Testis (tissue), 3 donors: ENCODE measurements around the gene CXXC5. TPM values are rescaled to one million over a fixed set of nuclear protein-coding genes. Genes with fewer than 3 reads are reported as not detected.

Source experiments
- DNase-seq: peaks from one replicate; pipeline ENCODE4 v3.0.0-alpha.2; 2019
- H3K27ac ChIP-seq, 2 donors: fragments of 200-600 bp; sonication (generic); one replicate each; pipeline ENCODE4 v1.5.1; 2019
- H3K27me3 ChIP-seq: fragments of 200-600 bp; sonication (generic); one replicate; pipeline ENCODE4 v1.5.1; 2019
- H3K36me3 ChIP-seq: fragments of 200-600 bp; sonication (generic); one replicate; pipeline ENCODE4 v1.5.1; 2017; ENCODE audit warnings: low read depth; ENCODE audit errors: missing control alignments
- H3K4me1 ChIP-seq: fragments of 200-600 bp; sonication (generic); one replicate; pipeline ENCODE4 v1.5.1; 2019
- H3K4me3 ChIP-seq, 2 donors: fragments of 200-600 bp; sonication (generic); one replicate each; pipeline ENCODE4 v1.5.1; 2017 to 2019
- H3K9me3 ChIP-seq: fragments of 200-600 bp; sonication (generic); one replicate; pipeline ENCODE4 v1.5.1; 2017
- CTCF ChIP-seq, 3 experiments: fragments of 450-650 bp in 2 of 3; fragments of 200-600 bp in 1 of 3; sonication (generic) in 1 of 3; IDR thresholded peaks; one replicate each; pipeline ENCODE4 v1.5.1; 2016 to 2019; ENCODE audit warnings: antibody characterized with exemption in 3 of 3, mild to moderate bottlenecking in 2 of 3, moderate library complexity in 1 of 3
- POLR2A ChIP-seq: fragments of 450-650 bp; IDR thresholded peaks from one replicate; pipeline ENCODE4 v1.6.1; 2017; ENCODE audit warnings: antibody characterized with exemption, mild to moderate bottlenecking, moderate library complexity
- WGBS, 2 donors: methylation state at CpG; one replicate each; pipeline ENCODE4 v1.1.5; 2018; 5-methylcytosine and 5-hydroxymethylcytosine counted together
- intact Hi-C: fragments of 100-400 bp; cut with DNase I; formaldehyde crosslinking; loops from one replicate; pipeline ENCODE4 v1.15.1; 2023; ENCODE audit warnings: low total_unique reads
- polyA plus RNA-seq: library from polyadenylated mRNA; stranded (reverse); fragments of 350-450 nt; fragmentation: Illumina TruSeq; extraction: RNeasy Lipid Tissue Mini Kit (QIAGEN cat#74804); gene quantifications from one replicate; pipeline ENCODE4 v1.2.3, GENCODE V29; 2014; ENCODE audit warnings: low read depth, low replicate concordance; ENCODE audit not compliant: insufficient read depth
- total RNA-seq, 2 donors: library from RNA; depleted of rRNA; stranded (reverse); fragments of >200 nt; gene quantifications; one replicate each; pipeline ENCODE4 v1.2.3, GENCODE V29; 2016

CXXC5 gene
- total and polyA plus RNA-seq, 3 donors from 2014 or later = 71.1 to 94.7 (median 78.3) TPM

GRCh38 chr5:139640421-139641115 is 7.6 kb upstream of the CXXC5 start:
- Histone ChIP-seq H3K27ac (no peak overlapping the region), H3K9me3 (no peaks in the 10 kb centered on the region), H3K27me3 (no peaks in the 10 kb centered on the region), H3K4me1 (peaks cover 38% of the 10 kb centered on the region), H3K36me3 (no peaks in the 10 kb centered on the region), H3K4me3 (no peak overlapping the region)
- intact Hi-C loops = no loop called here
- TF ChIP-seq POLR2A = no peak
- TF ChIP-seq CTCF (IDR thresholded peaks at IDR 0.05) = no peak
- WGBS, 2 donors = 89 to 91% methylated on average over 4 to 13 of the region's 13 CpGs
- peak; percentile 10 for DNase-seq

GRCh38 chr5:139641116-139642080 is 6.8 kb upstream of the CXXC5 start:
- no peak for TF ChIP-seq CTCF (IDR thresholded peaks at IDR 0.05)
- TF ChIP-seq POLR2A = no peak
- Histone ChIP-seq H3K9me3 (no peaks in the 10 kb centered on the region), H3K4me1 (peaks cover 30% of the 10 kb centered on the region), H3K36me3 (no peaks in the 10 kb centered on the region), H3K27ac (no peak overlapping the region), H3K27me3 (no peaks in the 10 kb centered on the region), H3K4me3 (no peak overlapping the region)
- WGBS, 2 donors = 88 to 91% methylated on average over 4 to 6 of the region's 6 CpGs
- intact Hi-C loops = no loop called here
- no peak for DNase-seq

GRCh38 chr5:139642213-139642612 is 5.9 kb upstream of the CXXC5 start:
- intact Hi-C loops = no loop called here
- Histone ChIP-seq H3K4me1 (peaks cover 29% of the 10 kb centered on the region), H3K9me3 (no peaks in the 10 kb centered on the region), H3K4me3 (no peak overlapping the region), H3K27me3 (no peaks in the 10 kb centered on the region), H3K27ac (no peak overlapping the region), H3K36me3 (no peaks in the 10 kb centered on the region)
- DNase-seq = no peak
- 60 to 63% methylated on average over 7 of the region's 7 CpGs for WGBS, 2 donors
- TF ChIP-seq CTCF (IDR thresholded peaks at IDR 0.05) = no peak
- no peak for TF ChIP-seq POLR2A

GRCh38 chr5:139642891-139643871 is 5.0 kb upstream of the CXXC5 start:
- no peak for DNase-seq
- Histone ChIP-seq H3K27ac (no peak overlapping the region), H3K4me3 (no peak overlapping the region), H3K36me3 (no peaks in the 10 kb centered on the region), H3K9me3 (no peaks in the 10 kb centered on the region), H3K4me1 (peaks cover 31% of the 10 kb centered on the region), H3K27me3 (no peaks in the 10 kb centered on the region)
- 72 to 86% methylated on average over 9 to 16 of the region's 16 CpGs for WGBS, 2 donors
- TF ChIP-seq CTCF (IDR thresholded peaks at IDR 0.05) (no peak), POLR2A (no peak)
- intact Hi-C loops = no loop called here
